ENCODE measurements around the gene HPCAL1. TPM values are rescaled to one million over a fixed set of nuclear protein-coding genes. Genes with fewer than 3 reads are reported as not detected.

The HPCAL1 gene
- total RNA-seq, 6 experiments from 2014 or later = 36.3 to 60.3 (median 57.2) TPM

DNA sequence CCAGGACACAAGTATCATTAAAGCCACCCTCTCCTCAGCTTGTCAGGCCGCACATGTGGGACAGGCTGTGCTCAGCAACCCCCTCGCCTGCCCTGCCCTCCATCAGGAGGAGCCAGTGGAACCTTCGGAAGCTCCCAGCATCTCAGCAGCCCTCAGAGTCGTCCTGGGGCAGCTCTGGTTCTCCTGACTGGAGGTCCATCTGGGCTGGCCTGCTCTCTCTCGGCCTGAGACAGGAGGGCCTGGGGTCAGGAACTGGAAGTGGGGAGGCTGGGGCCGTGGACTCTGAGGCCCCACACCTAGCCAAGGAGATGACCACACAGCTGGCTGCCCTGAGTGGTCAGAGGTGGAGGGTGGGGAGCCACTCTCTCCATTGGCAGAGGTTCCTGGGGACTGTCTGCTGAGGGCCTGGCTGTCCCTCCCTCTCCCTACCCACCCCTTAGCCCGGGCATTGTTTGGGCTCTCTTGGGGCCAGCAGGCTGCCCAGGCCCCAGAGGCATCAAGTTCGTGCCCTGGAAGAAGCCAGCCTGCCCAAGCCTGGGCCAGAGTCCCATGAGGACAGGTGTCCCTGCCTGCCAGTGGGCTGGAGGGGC lies 122.3 kb downstream of the HPCAL1 start:
- no peak for DNase-seq
- no peak overlapping the region for H3K4me3 Mint-ChIP-seq
- 0 out of 2 replicates have a peak, but pooled peaks cover 4% of the 10 kb centered on the region for H3K36me3 Mint-ChIP-seq (ENCODE audit: low read depth)
- TF ChIP-seq CTCF (IDR thresholded peaks at IDR 0.05) = no peak
- H3K27me3 Mint-ChIP-seq (ENCODE audit: insufficient read depth) = peaks cover 4% of the 10 kb centered on the region
- no peak overlapping the region for H3K27ac Mint-ChIP-seq
- no peaks in the 10 kb centered on the region for H3K9me3 Mint-ChIP-seq
- H3K4me1 Mint-ChIP-seq (ENCODE audit: low read depth) = peaks cover 19% of the 10 kb centered on the region

DNA sequence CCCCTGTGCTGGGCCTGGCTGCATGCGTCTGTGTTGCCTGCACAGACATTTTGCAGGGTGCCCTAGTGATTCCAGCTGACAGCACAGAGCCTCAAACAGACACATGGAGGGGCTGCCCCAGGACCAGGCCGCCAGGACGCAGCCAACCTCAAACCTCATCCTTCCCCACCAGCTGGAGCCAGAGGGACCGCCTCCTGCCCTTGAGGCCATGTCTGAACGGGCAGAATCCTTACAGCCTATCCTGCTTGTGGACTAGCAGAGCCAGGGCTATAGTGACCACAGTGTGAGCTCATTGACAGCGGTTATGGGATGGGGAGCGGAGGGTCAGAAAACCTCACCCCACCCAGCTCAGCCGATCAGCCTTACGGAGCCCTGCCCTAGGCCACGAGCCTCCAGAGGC lies 123.0 kb downstream of the HPCAL1 start:
- Mint-ChIP-seq H3K27me3 (ENCODE audit: insufficient read depth) (peaks cover 4% of the 10 kb centered on the region), H3K4me1 (ENCODE audit: low read depth) (peaks cover 19% of the 10 kb centered on the region), H3K9me3 (no peaks in the 10 kb centered on the region), H3K27ac (no peak overlapping the region), H3K4me3 (no peak overlapping the region), H3K36me3 (ENCODE audit: low read depth) (0 out of 2 replicates have a peak, but pooled peaks cover 4% of the 10 kb centered on the region)
- TF ChIP-seq CTCF (IDR thresholded peaks at IDR 0.05) = no peak
- DNase-seq = no peak

DNA sequence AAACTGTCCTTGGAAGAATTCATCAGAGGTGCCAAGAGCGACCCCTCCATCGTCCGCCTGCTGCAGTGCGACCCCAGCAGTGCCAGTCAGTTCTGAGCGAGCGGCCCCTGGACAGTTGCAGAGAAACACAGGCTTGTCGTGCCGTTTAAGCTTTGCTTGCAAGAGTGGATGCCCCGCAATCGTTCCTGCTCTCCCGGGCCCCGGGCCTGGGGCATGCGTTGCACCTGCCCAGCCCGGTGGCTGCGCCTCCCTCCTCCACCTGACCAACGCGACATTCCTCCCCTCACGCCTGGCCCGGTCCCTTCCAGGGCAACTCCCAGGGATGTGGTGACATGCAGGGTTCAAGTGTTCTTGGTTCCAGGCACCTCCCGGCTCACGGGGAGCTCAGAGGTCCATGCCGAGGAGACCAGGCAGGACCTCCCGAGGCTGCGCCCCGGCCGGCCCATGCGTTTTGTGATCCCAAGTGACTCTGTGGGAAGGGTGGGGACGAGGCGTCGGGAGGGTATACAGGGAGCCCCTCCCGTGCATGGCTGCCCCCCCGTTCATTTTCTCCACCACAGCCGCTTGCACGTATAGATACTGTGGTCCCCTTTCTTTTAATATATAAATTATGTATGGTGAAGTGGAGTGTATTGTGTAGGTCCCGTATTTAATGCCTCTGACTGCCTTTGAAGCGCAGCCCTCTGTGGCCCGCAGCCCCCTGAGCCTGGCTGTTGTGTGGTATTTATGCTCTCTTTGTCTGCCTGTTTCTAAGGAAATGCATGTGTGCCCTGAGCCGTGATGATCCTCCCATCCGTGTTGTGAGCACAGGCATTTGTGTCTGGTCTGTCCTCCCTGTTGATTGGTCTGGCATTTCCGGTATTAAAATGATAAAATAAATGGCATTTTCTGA lies 124.3 kb downstream of the HPCAL1 start:
- Mint-ChIP-seq H3K4me1 (ENCODE audit: low read depth) (peaks cover 19% of the 10 kb centered on the region), H3K9me3 (no peaks in the 10 kb centered on the region), H3K36me3 (ENCODE audit: low read depth) (no peaks in the 10 kb centered on the region), H3K27ac (no peak overlapping the region), H3K27me3 (ENCODE audit: insufficient read depth) (peaks cover 4% of the 10 kb centered on the region), H3K4me3 (no peak overlapping the region)
- no peak for DNase-seq
- no peak for TF ChIP-seq CTCF (IDR thresholded peaks at IDR 0.05)

DNA sequence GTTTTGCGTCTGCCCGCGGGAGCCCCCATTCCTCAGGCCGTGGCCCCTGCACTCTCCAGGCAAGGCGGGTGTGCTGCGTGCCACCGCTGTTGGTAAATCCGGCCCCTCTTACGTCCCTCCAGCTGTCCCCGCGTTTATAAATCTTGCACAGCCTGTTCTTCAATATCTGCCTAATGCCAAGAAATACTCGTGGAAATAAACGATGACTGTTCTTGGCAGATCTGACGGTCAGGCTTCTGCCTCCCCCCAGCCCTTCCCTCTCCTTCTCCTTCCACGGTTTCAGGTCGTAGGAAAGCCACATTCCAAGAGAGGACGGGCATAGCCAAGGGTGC lies 124.9 kb downstream of the HPCAL1 start:
- no peak overlapping the region for H3K4me3 Mint-ChIP-seq
- no peak for DNase-seq
- no peak overlapping the region for H3K27ac Mint-ChIP-seq
- peaks cover 19% of the 10 kb centered on the region for H3K4me1 Mint-ChIP-seq (ENCODE audit: low read depth)
- H3K36me3 Mint-ChIP-seq (ENCODE audit: low read depth) = no peaks in the 10 kb centered on the region
- no peak for TF ChIP-seq CTCF (IDR thresholded peaks at IDR 0.05)
- peaks cover 4% of the 10 kb centered on the region for H3K27me3 Mint-ChIP-seq (ENCODE audit: insufficient read depth)
- no peaks in the 10 kb centered on the region for H3K9me3 Mint-ChIP-seq

- TF ChIP-seq CTCF (IDR thresholded peaks at IDR 0.05) = no peak
- Mint-ChIP-seq H3K4me1 (ENCODE audit: low read depth) (peaks cover 18% of the 10 kb centered on the region), H3K27ac (no peak overlapping the region), H3K4me3 (no peak overlapping the region), H3K36me3 (ENCODE audit: low read depth) (no peaks in the 10 kb centered on the region), H3K9me3 (no peaks in the 10 kb centered on the region), H3K27me3 (ENCODE audit: insufficient read depth) (peaks cover 4% of the 10 kb centered on the region)
- no peak for DNase-seq
Measured at GRCh38 chr2:10428355-10428754, 125.7 kb downstream of the HPCAL1 start.
